ENCODE results near the gene GLT8D2.

GLT8D2 gene

DNA sequence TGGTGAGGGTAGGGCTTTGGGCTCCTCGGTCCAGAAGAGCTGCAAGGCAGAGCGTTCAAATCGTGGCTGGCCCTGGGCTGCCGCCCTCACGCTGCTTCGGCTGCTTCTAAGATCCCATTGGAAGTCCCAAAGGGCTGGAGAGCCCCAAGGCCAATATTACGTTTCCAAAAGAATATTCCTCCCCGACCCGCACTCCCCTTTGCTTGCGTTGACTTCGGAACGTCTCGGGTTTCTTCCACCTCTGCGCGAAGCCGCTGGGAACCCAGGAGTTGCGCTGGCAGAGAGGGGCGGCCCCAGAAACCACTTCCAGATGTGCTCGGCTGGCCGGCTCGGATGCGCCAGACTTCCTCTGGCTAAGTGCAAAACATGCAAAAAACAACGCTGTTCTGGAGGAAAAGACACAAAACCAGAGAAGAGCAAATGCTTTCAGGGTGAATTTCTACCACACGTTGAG, at the start of gene GLT8D2:
Gene GLT8D2, minus strand, starts transcription at position 285 of the 454 bp plus-strand sequence. CDS start 30,539 bp downstream, outside the sequence.
- DNase-seq, result no peak

DNA sequence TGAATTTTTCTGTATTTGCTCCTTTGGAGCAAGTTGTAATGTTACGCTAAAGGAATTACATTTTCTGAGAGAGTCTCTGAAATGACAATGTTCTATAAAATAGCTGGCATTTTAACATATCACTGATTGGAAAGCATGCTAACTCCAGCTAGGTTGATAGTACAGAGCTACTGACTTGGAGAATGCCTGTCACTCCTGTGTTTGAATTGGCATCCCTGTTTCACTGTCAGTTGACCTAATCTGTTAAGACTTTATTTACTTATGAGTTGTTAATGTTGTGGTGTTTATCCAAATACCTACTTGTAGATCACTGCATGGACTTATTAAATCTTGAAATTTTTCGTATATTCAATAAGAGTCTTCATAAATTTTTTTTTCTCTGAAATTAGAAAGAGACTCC, 48.0 kb upstream of the GLT8D2 start:
- no peak for DNase-seq

DNA sequence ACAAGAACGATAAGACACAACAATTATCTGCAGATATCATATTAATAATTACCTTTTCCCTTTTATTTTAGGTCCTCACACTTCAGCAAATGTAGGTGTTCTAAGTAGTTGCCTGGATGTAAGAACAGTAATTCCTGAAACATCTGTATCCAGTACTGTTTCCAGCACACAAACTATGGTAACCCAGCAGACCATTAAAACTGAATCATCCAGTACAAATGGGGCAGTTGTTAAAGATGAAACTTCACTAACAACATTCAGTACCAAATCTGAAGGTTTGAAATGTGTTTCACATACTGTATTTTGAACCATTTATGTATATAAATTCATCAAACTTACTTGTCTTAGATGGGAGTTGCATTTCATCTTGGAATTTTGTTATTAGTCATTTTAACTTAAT, 45.3 kb upstream of the GLT8D2 start:
- DNase-seq, result no peak

- DNase-seq, result no peak
Observed at GRCh38 chr12:104094284-104094683, 44.3 kb upstream of the GLT8D2 start.

DNA sequence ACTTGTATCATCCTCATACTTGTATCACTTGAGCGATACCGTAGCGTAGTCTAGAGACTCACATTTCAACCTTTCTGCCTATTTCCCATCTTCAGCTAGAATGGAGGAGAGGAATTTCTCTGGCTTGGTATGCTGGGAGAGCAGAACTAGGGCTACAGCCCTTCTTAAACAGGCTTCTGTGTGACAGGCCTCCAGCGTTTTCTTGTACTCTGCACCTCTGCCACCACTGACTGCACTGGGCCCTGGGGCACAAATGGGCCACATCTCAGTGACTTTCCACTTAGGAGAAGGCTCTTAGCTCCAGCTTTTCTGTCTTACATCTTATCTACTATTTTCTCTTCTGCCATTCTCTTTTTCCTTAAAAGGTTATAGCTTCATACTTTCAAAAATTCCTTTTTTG, 41.1 kb upstream of the GLT8D2 start:
- no peak for DNase-seq

GRCh38 chr12:104090685-104091084, 40.7 kb upstream of the GLT8D2 start:
- DNase-seq, result no peak

GRCh38 chr12:104083769-104084475, 33.9 kb upstream of the GLT8D2 start:
- DNase-seq, result no peak

- no peak for DNase-seq
Observed at GRCh38 chr12:104080764-104081163, 30.8 kb upstream of the GLT8D2 start.

GRCh38 chr12:104079024-104079423, 29.0 kb upstream of the GLT8D2 start:
- no peak for DNase-seq

DNA sequence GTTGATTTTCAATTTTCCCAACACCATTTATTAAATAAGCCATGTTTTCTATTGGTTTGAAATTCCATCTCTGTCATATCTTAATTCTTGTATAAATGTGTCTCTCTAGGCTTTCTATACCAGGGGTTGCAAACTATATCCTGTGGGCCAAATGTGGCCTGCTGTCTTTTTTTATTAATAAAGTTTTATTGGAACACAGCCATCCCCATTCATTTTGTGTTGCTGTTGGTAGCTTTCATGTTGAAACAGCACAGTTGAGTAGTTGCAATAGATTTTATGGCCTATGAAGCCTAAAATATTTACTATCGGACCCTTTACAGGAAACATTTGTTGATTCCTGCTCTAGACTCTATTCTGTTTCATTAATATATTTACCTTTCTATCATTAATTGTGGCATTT, 23.7 kb upstream of the GLT8D2 start:
- DNase-seq, result no peak

- no peak for DNase-seq
Observed at GRCh38 chr12:104072099-104072498, 22.1 kb upstream of the GLT8D2 start.

GRCh38 chr12:104064842-104065427, 14.9 kb upstream of the GLT8D2 start:
- no peak for DNase-seq

DNA sequence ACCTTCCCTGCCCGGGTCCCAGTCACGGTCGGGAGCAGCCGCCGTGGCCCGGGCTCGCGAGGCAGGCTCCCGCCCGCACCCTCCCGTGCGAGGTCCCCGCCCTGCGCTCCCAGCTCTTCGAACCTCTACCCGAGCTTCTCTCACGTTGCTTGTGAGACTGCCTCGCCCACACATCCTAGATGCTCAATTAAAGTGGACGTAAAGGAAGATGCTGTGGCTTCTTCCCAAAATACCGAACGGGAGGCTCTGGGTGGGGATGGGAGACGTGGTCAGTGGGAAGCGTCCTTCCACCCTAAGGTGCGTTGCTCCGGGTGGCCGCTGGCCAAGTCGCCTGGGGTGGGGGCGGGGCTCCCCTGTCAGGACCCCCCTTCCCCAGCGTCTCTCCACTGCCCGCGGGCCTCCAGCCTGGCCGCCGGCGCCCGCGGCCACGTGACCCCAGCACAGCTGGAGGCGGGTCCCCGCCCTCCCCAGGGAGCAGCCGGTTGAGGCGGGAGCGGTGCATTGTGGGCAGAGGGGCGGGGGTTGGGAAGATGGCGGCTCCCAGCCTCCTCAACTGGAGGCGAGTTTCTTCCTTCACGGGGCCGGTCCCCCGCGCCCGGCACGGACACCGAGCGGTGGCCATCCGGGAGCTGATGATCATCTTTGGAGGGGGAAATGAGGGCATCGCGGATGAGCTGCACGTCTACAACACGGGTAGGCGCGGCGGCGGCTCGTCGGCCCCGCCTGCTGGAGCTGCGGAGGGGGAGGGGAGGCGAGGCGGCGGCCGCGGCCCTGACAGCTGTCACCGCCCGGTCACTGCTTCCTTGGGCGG, 14.2 kb upstream of the GLT8D2 start, which contains the start of gene HCFC2:
Gene HCFC2, plus strand, starts transcription at position 501 of the 811 bp plus-strand sequence. Its CDS starts 30 bp downstream, at position 531.
- DNase-seq, result peak; percentile 84 to 90

DNA sequence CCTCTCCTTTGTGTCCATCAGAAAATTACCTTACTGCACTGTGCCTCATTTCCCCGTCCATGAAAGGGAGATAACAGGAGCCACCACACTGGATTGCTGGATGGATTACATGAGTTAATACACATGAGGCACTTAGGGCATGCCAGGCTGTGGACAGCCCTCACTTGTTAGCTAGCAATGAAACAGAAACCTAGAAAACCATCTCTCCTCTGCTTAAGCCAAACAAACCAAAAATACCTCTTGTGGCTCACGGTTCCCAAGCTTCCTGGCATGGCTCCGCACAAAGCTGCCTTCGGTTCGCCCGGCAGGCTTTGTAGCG, 13.7 kb upstream of the GLT8D2 start:
- DNase-seq, result no peak

DNA sequence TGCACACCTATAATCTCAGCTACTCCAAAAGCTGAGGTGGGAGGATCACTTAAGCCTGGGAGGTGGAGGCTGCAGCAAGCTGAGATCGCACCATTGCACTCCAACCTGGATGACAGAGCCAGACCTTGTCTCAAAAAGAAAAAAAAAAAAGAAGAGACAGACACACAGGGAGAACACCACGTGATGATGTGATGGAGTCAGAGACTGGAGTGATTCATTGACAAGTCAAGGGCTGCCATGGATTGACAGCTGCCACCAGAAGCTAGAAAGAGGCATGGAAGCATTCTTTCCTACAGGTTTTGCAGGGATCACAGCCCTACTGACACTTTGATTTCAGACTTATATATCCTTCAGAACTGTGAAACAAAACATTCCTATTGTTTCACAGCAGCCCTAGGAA, 10.8 kb upstream of the GLT8D2 start:
- no peak for DNase-seq

DNA sequence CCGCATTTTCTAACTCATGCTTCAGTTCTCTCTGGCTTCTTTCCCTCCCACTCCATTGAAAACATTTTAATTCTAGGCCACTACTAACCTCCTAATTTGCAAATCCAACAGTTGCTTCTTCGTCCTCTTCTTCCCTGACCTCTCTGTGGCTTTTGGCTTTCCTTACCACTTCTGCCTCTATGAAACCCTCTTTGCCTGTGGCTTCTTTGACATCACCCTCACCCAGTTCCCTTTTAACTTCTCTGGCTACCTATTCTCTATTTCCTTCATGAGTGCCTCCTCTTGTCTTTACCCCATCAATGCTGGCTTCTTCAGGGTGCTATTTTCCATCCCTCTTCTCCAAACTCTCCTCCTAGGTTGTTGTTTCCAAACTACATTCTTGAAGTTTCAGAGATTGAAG, 10.0 kb upstream of the GLT8D2 start:
- no peak for DNase-seq

DNA sequence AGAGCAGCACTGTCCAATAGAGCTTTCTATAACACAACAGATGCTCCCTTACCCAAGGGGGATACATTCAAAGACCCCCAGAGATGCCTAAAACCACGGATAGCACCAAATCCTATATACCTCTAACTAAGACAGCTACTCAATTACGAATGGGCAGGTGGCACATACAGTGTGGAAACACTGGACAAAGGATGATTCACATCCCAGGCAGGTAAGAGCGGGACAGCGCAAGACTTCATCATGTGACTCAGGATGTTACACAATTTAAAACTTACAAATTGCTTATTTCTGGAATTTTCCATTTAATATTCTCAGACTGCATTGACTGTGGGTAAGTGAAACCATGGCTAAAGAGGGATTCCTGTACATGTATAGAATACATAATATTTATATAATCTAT, 8.8 kb upstream of the GLT8D2 start:
- DNase-seq, result no peak

DNA sequence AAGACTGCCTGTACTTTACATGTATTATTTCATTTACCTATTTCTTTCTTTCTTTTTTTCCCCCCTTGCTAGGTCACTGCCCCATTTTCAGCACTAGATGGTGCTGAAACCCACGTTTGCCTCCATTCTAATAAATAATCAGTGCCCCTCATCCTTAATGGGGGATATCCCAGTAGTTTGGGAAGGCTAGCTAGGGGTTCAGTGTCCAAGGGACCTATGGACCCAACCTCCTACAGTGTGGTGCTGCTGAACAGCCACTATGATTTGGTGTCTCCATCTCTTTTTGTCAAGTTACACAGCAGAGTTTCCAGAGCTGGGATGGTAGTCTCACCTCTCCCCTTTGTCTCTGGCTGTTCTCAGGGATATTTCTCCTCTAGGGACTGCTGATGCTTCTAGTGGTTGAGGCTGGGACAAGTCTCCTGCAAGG, 7.8 kb upstream of the GLT8D2 start:
- DNase-seq, result peak in 1 of 2 experiments; percentile 11

GRCh38 chr12:104056419-104056972, 6.5 kb upstream of the GLT8D2 start:
- DNase-seq, result peak in 1 of 2 experiments; percentile 61

- peak; percentile 66 to 88 for DNase-seq
Observed at GRCh38 chr12:104055686-104056388, 5.8 kb upstream of the GLT8D2 start.

GRCh38 chr12:104054681-104055346, 4.8 kb upstream of the GLT8D2 start:
- DNase-seq, result no peak

- DNase-seq, result no peak
Observed at GRCh38 chr12:104050436-104050835, 449 bp upstream of the GLT8D2 start.

Measured in NCI-H2081 (cell line).